K562 (cell line): ENCODE data around the gene FBLN7. TPM values are rescaled to one million over a fixed set of nuclear protein-coding genes. Genes with fewer than 3 reads are reported as not detected.

Experiments used
- ATAC-seq: fragments of 200-7000 bp; cut with Tn5 transposase; 3 replicates; pipeline ENCODE4 v1.9.1; 2020; ENCODE audit warnings: moderate library complexity
- BruUV-seq: library from RNA; stranded (reverse); fragments of 400-500 nt; replicated peaks from 2 replicates; lab custom pipeline; 2021; lab: Mats Ljungman, UMichigan
- CTCF ChIA-PET: fragments of 300-600 bp; formaldehyde crosslinking; extraction: SDS; loops from one replicate; lab custom pipeline; 2021; ENCODE audit warnings: low intra/inter-chr PET ratio; lab: Yijun Ruan, JAX
- POLR2A ChIA-PET: fragments of 300-600, 350-650 bp; sonication (Branson Sonifier 250); formaldehyde crosslinking; extraction: SDS; loops from one replicate; lab custom pipeline; 2021; ENCODE audit warnings: antibody characterized with exemption, inconsistent platforms; lab: Yijun Ruan, JAX
- DNase-seq, 4 experiments: peaks; one replicate each; pipeline versions ENCODE4 v3.0.0 to v3.0.0-alpha.2; 2011 to 2018; ENCODE audit warnings: low spot score in 3 of 4, mixed read lengths in 3 of 4; ENCODE audit errors: extremely low read depth in 1 of 4
- FAIRE-seq: peaks from 2 replicates; lab custom pipeline; 2011; peaks lifted over from hg19 to GRCh38; lab: Jason Lieb, UNC
- H2AFZ ChIP-seq: 2 replicates; pipeline ENCODE4 v1.6.0; 2011; ENCODE audit warnings: low read depth, low read length, control low read depth, inconsistent platforms
- H3K27ac ChIP-seq: fragments of 200-600 bp; 3 replicates; pipeline ENCODE4 v1.8.0; 2011; ENCODE audit warnings: low read depth, mild to moderate bottlenecking, control low read depth, inconsistent platforms, low read length, moderate library complexity, mixed read lengths; ENCODE audit errors: extremely low read depth
- H3K27me3 ChIP-seq, 2 experiments: fragments of 300-600 bp in 1 of 2; 2 replicates in 1 of 2; 3 replicates in 1 of 2; pipeline versions ENCODE4 v1.6.0 to v1.8.0; 2011; ENCODE audit warnings: inconsistent platforms in 2 of 2, low read length in 2 of 2, mild to moderate bottlenecking in 1 of 2, mixed read lengths in 1 of 2, moderate library complexity in 1 of 2; ENCODE audit not compliant: control insufficient read depth in 2 of 2, insufficient read depth in 2 of 2
- H3K36me3 ChIP-seq: fragments of 300-600 bp; 3 replicates; pipeline ENCODE4 v1.8.0; 2011; ENCODE audit warnings: mild to moderate bottlenecking, low read length, inconsistent platforms; ENCODE audit not compliant: control insufficient read depth, insufficient read depth
- H3K4me1 ChIP-seq, 2 experiments: fragments of 200-600 bp in 1 of 2; replicated peaks in 1 of 2; 2 replicates in 1 of 2; 3 replicates in 1 of 2; pipeline versions ENCODE4 v1.5.1 to v1.8.0; 2011; ENCODE audit warnings: inconsistent platforms in 2 of 2, low read length in 2 of 2, mild to moderate bottlenecking in 1 of 2, mixed read lengths in 1 of 2, moderate library complexity in 1 of 2; ENCODE audit not compliant: control insufficient read depth in 2 of 2, insufficient read depth in 2 of 2
- H3K4me2 ChIP-seq: 2 replicates; pipeline ENCODE4 v1.6.1; 2011; ENCODE audit warnings: low read length, control low read depth, inconsistent platforms, mixed read lengths; ENCODE audit not compliant: insufficient read depth
- H3K4me3 ChIP-seq: fragments of 200-600 bp; sonication (generic), shearing (Covaris generic); 2 replicates; pipeline ENCODE4 v1.5.1; 2016; ENCODE audit warnings: control low read depth, inconsistent platforms
- H3K79me2 ChIP-seq: fragments of 200-600 bp; 3 replicates; pipeline ENCODE4 v1.8.0; 2011; ENCODE audit warnings: low read length, inconsistent platforms; ENCODE audit not compliant: control insufficient read depth, insufficient read depth
- H3K9ac ChIP-seq, 2 experiments: 2 replicates each; pipeline versions ENCODE4 v1.6.0 to v1.6.1; 2011; ENCODE audit warnings: low read depth in 2 of 2, low read length in 2 of 2, control low read depth in 1 of 2, inconsistent platforms in 1 of 2, mild to moderate bottlenecking in 1 of 2, mixed read lengths in 1 of 2; ENCODE audit not compliant: insufficient read depth in 1 of 2
- H3K9me1 ChIP-seq: one replicate; pipeline ENCODE4 v1.6.0; 2011; ENCODE audit warnings: inconsistent platforms, mild to moderate bottlenecking, low read length, moderate library complexity; ENCODE audit not compliant: control insufficient read depth, insufficient read depth
- H3K9me3 ChIP-seq: replicated peaks from 2 replicates; pipeline ENCODE4 v1.5.1; 2011; ENCODE audit warnings: low read depth, low read length, inconsistent platforms; ENCODE audit not compliant: control insufficient read depth, insufficient read depth
- H4K20me1 ChIP-seq: replicated peaks from 2 replicates; pipeline ENCODE4 v1.6.1; 2011; ENCODE audit warnings: low read length, inconsistent platforms, mixed read lengths; ENCODE audit not compliant: control insufficient read depth, insufficient read depth
- ADNP ChIP-seq: fragments of 200-800 bp; sonication (Bioruptor generic); IDR thresholded peaks from 2 replicates; pipeline ENCODE4 v1.6.1; 2016; ENCODE audit warnings: missing genetic modification characterization, missing compliant biosample characterization
- BCOR ChIP-seq: fragments of 450-650 bp; IDR thresholded peaks from 2 replicates; pipeline ENCODE4 v1.6.1; 2016
- CBX2 ChIP-seq: fragments of 200-600 bp; sonication (generic); IDR thresholded peaks from one replicate; pipeline ENCODE4 v1.6.1; 2012; ENCODE audit warnings: mild to moderate bottlenecking, low read length, inconsistent platforms; ENCODE audit not compliant: insufficient read depth, poor library complexity, severe bottlenecking
- KLF1 ChIP-seq: fragments of 450-650 bp; IDR thresholded peaks from 2 replicates; pipeline ENCODE4 v1.6.1; 2016; ENCODE audit warnings: missing genetic modification characterization, missing compliant biosample characterization
- MYNN ChIP-seq, 2 experiments: sonication (generic); formaldehyde crosslinking in 1 of 2; IDR thresholded peaks; 2 replicates each; pipeline versions ENCODE4 v1.5.0 to v1.6.1; 2016 to 2020; ENCODE audit warnings: antibody characterized with exemption in 1 of 2, missing genetic modification reagents in 1 of 2
- RBM25 ChIP-seq: fragments of 200-400 bp; formaldehyde crosslinking; IDR thresholded peaks from 2 replicates; pipeline ENCODE4 v1.6.1; 2018; ENCODE audit warnings: low read length, low read depth, moderate library complexity; ENCODE audit not compliant: severe bottlenecking
- ZKSCAN8 ChIP-seq: fragments of 200-800 bp; sonication (Bioruptor generic); IDR thresholded peaks from 2 replicates; pipeline ENCODE4 v1.6.1; 2016; ENCODE audit warnings: missing genetic modification characterization, missing compliant biosample characterization
- ZNF696 ChIP-seq: fragments of 250-450 bp; sonication (Bioruptor Pico); conservative IDR thresholded peaks from 2 replicates; pipeline ENCODE4 v1.4.0; 2020; ENCODE audit warnings: mild to moderate bottlenecking, moderate library complexity
- in situ Hi-C: fragments of 300-500 bp; cut with MboI; formaldehyde crosslinking; loops from 4 replicates; pipeline ENCODE4 v1.15.0; 2018; ENCODE audit warnings: inconsistent platforms, mixed read lengths
- intact Hi-C: fragments of 100-400 bp; cut with micrococcal nuclease; formaldehyde crosslinking; loops from 2 replicates; pipeline ENCODE4 v1.14.2; 2022
- polyA plus RNA-seq, 8 experiments: library from polyadenylated mRNA; depleted of rRNA in 4 of 8; stranded (reverse) in 5 of 8; unstranded in 3 of 8; fragments of >200 nt; fragmentation: Nextera tagmentation in 2 of 8; fragmentation: Illumina TruSeq in 1 of 8; extraction: Ambion mirVana in 2 of 8; extraction: Trizol in 1 of 8; gene quantifications; 2 replicates each; pipeline versions ENCODE4 v1.2.1 to v1.2.3, GENCODE V29; 2011 to 2014; ENCODE audit warnings: inconsistent platforms in 1 of 8, missing spikeins in 1 of 8
- total RNA-seq, 7 experiments: library from RNA; depleted of rRNA in 6 of 7; stranded (reverse); fragments of >200 nt in 6 of 7; fragmentation: Illumina TruSeq in 2 of 7; extraction: Trizol in 2 of 7; gene quantifications; 2 replicates each; pipeline versions ENCODE4 v1.2.1 to v1.2.3, GENCODE V29; 2011 to 2021; ENCODE audit warnings: low replicate concordance in 1 of 7

Gene FBLN7
- total and polyA plus RNA-seq, 9 of the 15 experiments (the other 6 are each of a cell fraction or from before 2014, with no cell fraction given) = 0.13 TPM; not detected in 8

DNA sequence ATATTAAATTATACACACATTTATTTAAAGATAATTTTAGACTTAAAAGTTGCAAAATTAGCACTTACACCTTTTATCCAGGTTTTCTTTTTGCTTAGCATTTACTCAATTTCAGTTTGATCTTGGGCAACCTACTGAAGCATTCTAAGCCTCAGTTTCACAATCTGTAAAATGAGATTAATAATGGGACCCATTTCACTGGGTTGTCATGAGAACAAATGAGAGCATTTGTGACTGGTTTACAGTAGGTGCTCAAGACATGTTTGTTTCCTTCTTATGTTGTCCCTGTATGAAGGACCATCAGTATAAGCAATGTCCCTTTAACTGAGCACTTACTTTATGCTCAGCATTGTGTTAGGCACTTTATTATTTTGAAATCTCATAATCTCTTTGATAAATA lies 4.8 kb upstream of the FBLN7 start:
- H3K9ac ChIP-seq = no peak overlapping the region
- in situ Hi-C loops = no loop called here
- DNase-seq = no peak
- BruUV-seq = no TSS peak
- POLR2A ChIA-PET = no interaction called here
- no peak overlapping the region for H3K4me2 ChIP-seq
- H3K4me3 ChIP-seq = no peak overlapping the region
- no peaks in the 10 kb centered on the region for H3K79me2 ChIP-seq
- CTCF ChIA-PET = no interaction called here
- no peak for ATAC-seq
- H3K27me3 ChIP-seq = peaks cover 9 to 15% of the 10 kb centered on the region in 2 experiments; a peak in 4 of 5 replicates
- no peak for FAIRE-seq
- H3K27ac ChIP-seq = no peak overlapping the region
- no peak for TF ChIP-seq CBX2
- no peak for TF ChIP-seq ZNF696 (CRISPR knock-in tag)
- peak; percentile 62; the same call in 1 of the 2 replicates for TF ChIP-seq ZKSCAN8 (CRISPR knock-in tag)
- no peak for TF ChIP-seq MYNN (IDR thresholded peaks at IDR 0.05)
- no peak for TF ChIP-seq MYNN (CRISPR knock-in tag; IDR thresholded peaks at IDR 0.05)
- no peak for TF ChIP-seq KLF1 (tag)
- TF ChIP-seq ADNP (tag) = peak; percentile 61
- peak; percentile 67 for TF ChIP-seq RBM25
- 0 out of 2 replicates have a peak, but pooled peaks have one; percentile 45 for TF ChIP-seq BCOR
- H3K4me1 ChIP-seq = peaks cover 0 to 4% of the 10 kb centered on the region in 2 experiments; a peak in 3 of 5 replicates
- no peaks in the 10 kb centered on the region for H3K9me3 ChIP-seq
- intact Hi-C loops = no loop called here
- H3K9me1 ChIP-seq = no peaks in the 10 kb centered on the region
- H2AFZ ChIP-seq = no peak overlapping the region
- H3K36me3 ChIP-seq = no peaks in the 10 kb centered on the region
- no peaks in the 10 kb centered on the region for H4K20me1 ChIP-seq
